Measurements from ENCODE around the gene NR6A1. TPM values are rescaled to one million over a fixed set of nuclear protein-coding genes. Genes with fewer than 3 reads are reported as not detected.

NR6A1 gene
- total RNA-seq, 1 donor from 2014 or later: 302 TPM

DNA sequence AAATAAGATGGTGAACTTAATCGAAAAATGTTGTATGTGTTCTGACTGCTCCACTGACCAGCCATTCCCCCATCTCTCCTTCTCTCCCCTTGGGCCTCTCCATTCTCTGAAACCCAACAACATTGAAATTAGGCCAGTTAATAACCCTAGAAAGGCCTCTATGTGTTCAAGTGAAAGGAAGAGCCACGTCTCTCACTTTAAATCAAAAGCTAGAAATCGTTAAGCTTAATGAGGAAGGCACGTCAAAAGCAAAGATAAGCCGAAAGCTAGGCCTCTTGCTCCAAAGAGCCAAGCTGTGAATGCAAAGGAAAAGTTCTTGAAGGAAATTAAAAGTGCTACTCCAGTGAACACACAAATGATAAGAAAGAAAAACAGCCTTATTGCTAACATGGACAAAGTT, 186.5 kb downstream of the NR6A1 start:
- H3K27ac ChIP-seq: peak overlapping the region; percentile 93
- peak overlapping the region; percentile 39 for H3K4me2 ChIP-seq
- peaks cover 18% of the 10 kb centered on the region for H3K4me1 Mint-ChIP-seq
- TF ChIP-seq EZH2 (IDR thresholded peaks at IDR 0.05) (no peak), EZH2phosphoT487 (IDR thresholded peaks at IDR 0.05) (no peak)
- TF ChIP-seq, protein P1, sequence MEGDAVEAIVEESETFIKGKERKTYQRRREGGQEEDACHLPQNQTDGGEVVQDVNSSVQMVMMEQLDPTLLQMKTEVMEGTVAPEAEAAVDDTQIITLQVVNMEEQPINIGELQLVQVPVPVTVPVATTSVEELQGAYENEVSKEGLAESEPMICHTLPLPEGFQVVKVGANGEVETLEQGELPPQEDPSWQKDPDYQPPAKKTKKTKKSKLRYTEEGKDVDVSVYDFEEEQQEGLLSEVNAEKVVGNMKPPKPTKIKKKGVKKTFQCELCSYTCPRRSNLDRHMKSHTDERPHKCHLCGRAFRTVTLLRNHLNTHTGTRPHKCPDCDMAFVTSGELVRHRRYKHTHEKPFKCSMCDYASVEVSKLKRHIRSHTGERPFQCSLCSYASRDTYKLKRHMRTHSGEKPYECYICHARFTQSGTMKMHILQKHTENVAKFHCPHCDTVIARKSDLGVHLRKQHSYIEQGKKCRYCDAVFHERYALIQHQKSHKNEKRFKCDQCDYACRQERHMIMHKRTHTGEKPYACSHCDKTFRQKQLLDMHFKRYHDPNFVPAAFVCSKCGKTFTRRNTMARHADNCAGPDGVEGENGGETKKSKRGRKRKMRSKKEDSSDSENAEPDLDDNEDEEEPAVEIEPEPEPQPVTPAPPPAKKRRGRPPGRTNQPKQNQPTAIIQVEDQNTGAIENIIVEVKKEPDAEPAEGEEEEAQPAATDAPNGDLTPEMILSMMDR (IDR thresholded peaks at IDR 0.05): no peak
- no peaks in the 10 kb centered on the region for H3K36me3 ChIP-seq
- peaks cover 100% of the 10 kb centered on the region for H3K79me2 ChIP-seq (ENCODE audit: low read depth)
- H3K4me3 ChIP-seq: no peak overlapping the region
- H3K9me3 Mint-ChIP-seq: peaks cover 48% of the 10 kb centered on the region
- H3K27me3 ChIP-seq: no peaks in the 10 kb centered on the region
- DNase-seq (ENCODE audit: low spot score): no peak
- peaks cover 28% of the 10 kb centered on the region for H3F3A ChIP-seq (ENCODE audit: low read depth)
- peaks cover 24% of the 10 kb centered on the region for H3K4me1 ChIP-seq
- no peak overlapping the region for H3K27ac Mint-ChIP-seq
- H3K9me3 ChIP-seq (ENCODE audit: low read depth): peaks cover 6% of the 10 kb centered on the region
- peaks cover 4% of the 10 kb centered on the region for H3K27me3 Mint-ChIP-seq (ENCODE audit: insufficient read depth, low read depth)
- H3K36me3 Mint-ChIP-seq: peaks cover 42% of the 10 kb centered on the region
- H3K4me3 Mint-ChIP-seq: no peak overlapping the region
- no peak overlapping the region for H3K9ac ChIP-seq
- peaks cover 9% of the 10 kb centered on the region for H4K20me1 ChIP-seq (ENCODE audit: low read depth)
- no peak overlapping the region for H2AFZ ChIP-seq (replicated peaks)

DNA sequence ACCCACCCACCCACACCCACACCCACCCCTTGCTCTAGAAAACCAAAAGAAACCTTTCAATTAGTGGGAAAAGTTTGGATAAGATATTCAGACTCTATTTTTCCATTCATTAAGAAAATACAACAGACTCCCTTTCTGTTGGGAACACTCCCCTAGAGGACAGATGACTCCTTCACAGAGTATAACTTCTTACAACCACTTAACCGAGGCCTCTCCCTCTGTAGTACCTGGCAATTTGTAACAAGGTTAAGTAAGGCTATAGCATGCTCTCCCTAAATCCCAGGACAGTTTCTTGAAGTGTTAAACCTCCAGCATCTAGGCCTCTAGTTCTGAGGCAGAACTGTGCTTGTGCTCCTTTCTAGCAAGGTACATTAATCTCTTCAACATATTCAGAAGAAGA, 188.0 kb downstream of the NR6A1 start:
- H3K9ac ChIP-seq: no peak overlapping the region
- no peak overlapping the region for H2AFZ ChIP-seq (replicated peaks)
- Mint-ChIP-seq H3K27me3 (ENCODE audit: insufficient read depth, low read depth) (peaks cover 4% of the 10 kb centered on the region), H3K4me3 (no peak overlapping the region), H3K36me3 (peaks cover 39% of the 10 kb centered on the region), H3K9me3 (peaks cover 52% of the 10 kb centered on the region), H3K4me1 (peaks cover 15% of the 10 kb centered on the region), H3K27ac (peak overlapping the region; percentile 58)
- no peaks in the 10 kb centered on the region for H3K27me3 ChIP-seq
- peaks cover 12% of the 10 kb centered on the region for H4K20me1 ChIP-seq (ENCODE audit: low read depth)
- no peak for DNase-seq (ENCODE audit: low spot score)
- H3K9me3 ChIP-seq (ENCODE audit: low read depth): peaks cover 10% of the 10 kb centered on the region
- H3K4me1 ChIP-seq: peaks cover 30% of the 10 kb centered on the region
- peaks cover 28% of the 10 kb centered on the region for H3F3A ChIP-seq (ENCODE audit: low read depth)
- H3K4me3 ChIP-seq: no peak overlapping the region
- TF ChIP-seq EZH2 (IDR thresholded peaks at IDR 0.05): no peak
- TF ChIP-seq EZH2phosphoT487 (IDR thresholded peaks at IDR 0.05): no peak
- TF ChIP-seq, protein P1 (IDR thresholded peaks at IDR 0.05): no peak
- peak overlapping the region; percentile 85 for H3K27ac ChIP-seq
- peaks cover 3% of the 10 kb centered on the region for H3K36me3 ChIP-seq
- peaks cover 100% of the 10 kb centered on the region for H3K79me2 ChIP-seq (ENCODE audit: low read depth)
- H3K4me2 ChIP-seq: no peak overlapping the region

DNA sequence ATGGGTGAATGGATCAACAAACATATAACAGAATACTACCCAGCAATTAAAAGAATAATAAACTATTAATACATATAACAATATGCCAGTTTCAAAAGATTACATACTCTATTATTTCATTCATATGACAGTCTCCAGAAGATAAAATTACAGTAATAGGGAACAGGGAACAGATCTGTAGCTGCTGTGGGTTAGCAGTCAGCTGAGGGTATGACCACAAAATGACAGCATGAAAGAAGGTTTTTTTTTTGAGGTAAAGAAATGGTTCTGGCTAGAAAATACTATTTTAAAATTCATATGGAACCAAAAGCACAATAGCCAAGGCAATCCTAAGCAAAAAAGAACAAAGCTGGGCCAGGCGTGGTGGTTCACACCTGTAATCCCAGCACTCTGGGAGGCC, 190.9 kb downstream of the NR6A1 start:
- peaks cover 100% of the 10 kb centered on the region for H3K79me2 ChIP-seq (ENCODE audit: low read depth)
- H3K36me3 Mint-ChIP-seq: peaks cover 18% of the 10 kb centered on the region

More for the DNA sequence above, 190.9 kb downstream of the NR6A1 start:
- H3K27ac ChIP-seq: no peak overlapping the region
- H3K9ac ChIP-seq: no peak overlapping the region
- Mint-ChIP-seq H3K9me3 (peaks cover 35% of the 10 kb centered on the region), H3K27me3 (ENCODE audit: insufficient read depth, low read depth) (peaks cover 4% of the 10 kb centered on the region), H3K27ac (no peak overlapping the region), H3K4me3 (no peak overlapping the region), H3K4me1 (peaks cover 10% of the 10 kb centered on the region)
- peaks cover 25% of the 10 kb centered on the region for H3K4me1 ChIP-seq
- H3K4me2 ChIP-seq: no peak overlapping the region
- no peak for DNase-seq (ENCODE audit: low spot score)
- H3K36me3 ChIP-seq: peaks cover 3% of the 10 kb centered on the region
- peaks cover 30% of the 10 kb centered on the region for H4K20me1 ChIP-seq (ENCODE audit: low read depth)
- no peak overlapping the region for H2AFZ ChIP-seq (replicated peaks)
- H3K4me3 ChIP-seq: no peak overlapping the region
- no peaks in the 10 kb centered on the region for H3K27me3 ChIP-seq
- no peak for TF ChIP-seq EZH2phosphoT487 (IDR thresholded peaks at IDR 0.05)
- TF ChIP-seq, protein P1 (IDR thresholded peaks at IDR 0.05): no peak
- TF ChIP-seq EZH2 (IDR thresholded peaks at IDR 0.05): no peak
- H3K9me3 ChIP-seq (ENCODE audit: low read depth): peaks cover 10% of the 10 kb centered on the region
- H3F3A ChIP-seq (ENCODE audit: low read depth): peaks cover 20% of the 10 kb centered on the region

Measured in neural progenitor cell (in vitro differentiated cells).